D341Med (cell line): ENCODE data around the gene NDUFA8.

Source experiments
- DNase-seq: peaks from one replicate; pipeline ENCODE4 v3.0.0; 2012; ENCODE audit warnings: low spot score

The NDUFA8 gene

GRCh38 chr9:122184551-122184950 is 25.0 kb upstream of the NDUFA8 start:
- DNase-seq, result no peak

- DNase-seq, result no peak
These were observed 23.9 kb upstream of the NDUFA8 start for GRCh38 chr9:122183501-122183900.

GRCh38 chr9:122180633-122181032 is 21.1 kb upstream of the NDUFA8 start:
- DNase-seq, result no peak

- no peak for DNase-seq
These were observed 20.1 kb upstream of the NDUFA8 start for GRCh38 chr9:122179690-122180074.

GRCh38 chr9:122179054-122179689 is 19.6 kb upstream of the NDUFA8 start:
- DNase-seq, result no peak

GRCh38 chr9:122176916-122177315 is 17.3 kb upstream of the NDUFA8 start:
- no peak for DNase-seq

GRCh38 chr9:122173670-122174069 is 14.1 kb upstream of the NDUFA8 start:
- no peak for DNase-seq

- no peak for DNase-seq
These were observed 12.6 kb upstream of the NDUFA8 start for GRCh38 chr9:122172131-122172530.

- no peak for DNase-seq
These were observed 8.8 kb upstream of the NDUFA8 start for GRCh38 chr9:122168356-122168755.

GRCh38 chr9:122164286-122164685 is 4.7 kb upstream of the NDUFA8 start:
- no peak for DNase-seq

- no peak for DNase-seq
These were observed 2.8 kb upstream of the NDUFA8 start for GRCh38 chr9:122162415-122162814.

GRCh38 chr9:122159925-122160246 is 307 bp upstream of the NDUFA8 start:
- DNase-seq, result no peak

- DNase-seq, result peak; percentile 56
These were observed 1.4 kb downstream of the NDUFA8 start for GRCh38 chr9:122158202-122158601.

- DNase-seq, result no peak
These were observed 3.8 kb downstream of the NDUFA8 start for GRCh38 chr9:122155796-122156195.

GRCh38 chr9:122151267-122151828 is 8.2 kb downstream of the NDUFA8 start:
- DNase-seq, result no peak

GRCh38 chr9:122145592-122145863 is 14.1 kb downstream of the NDUFA8 start:
- DNase-seq, result no peak

- DNase-seq, result no peak
These were observed 14.6 kb downstream of the NDUFA8 start for GRCh38 chr9:122144836-122145591.

GRCh38 chr9:122143876-122144405 is 15.6 kb downstream of the NDUFA8 start:
- DNase-seq, result no peak

GRCh38 chr9:122143296-122143695 is 16.3 kb downstream of the NDUFA8 start:
- DNase-seq, result no peak

GRCh38 chr9:122141671-122142070 is 17.9 kb downstream of the NDUFA8 start:
- no peak for DNase-seq

GRCh38 chr9:122140368-122141193 is 19.0 kb downstream of the NDUFA8 start:
- no peak for DNase-seq

- DNase-seq, result no peak
These were observed 20.9 kb downstream of the NDUFA8 start for GRCh38 chr9:122138560-122139268.
